Measurements from ENCODE around the gene IL17C.

DNA sequence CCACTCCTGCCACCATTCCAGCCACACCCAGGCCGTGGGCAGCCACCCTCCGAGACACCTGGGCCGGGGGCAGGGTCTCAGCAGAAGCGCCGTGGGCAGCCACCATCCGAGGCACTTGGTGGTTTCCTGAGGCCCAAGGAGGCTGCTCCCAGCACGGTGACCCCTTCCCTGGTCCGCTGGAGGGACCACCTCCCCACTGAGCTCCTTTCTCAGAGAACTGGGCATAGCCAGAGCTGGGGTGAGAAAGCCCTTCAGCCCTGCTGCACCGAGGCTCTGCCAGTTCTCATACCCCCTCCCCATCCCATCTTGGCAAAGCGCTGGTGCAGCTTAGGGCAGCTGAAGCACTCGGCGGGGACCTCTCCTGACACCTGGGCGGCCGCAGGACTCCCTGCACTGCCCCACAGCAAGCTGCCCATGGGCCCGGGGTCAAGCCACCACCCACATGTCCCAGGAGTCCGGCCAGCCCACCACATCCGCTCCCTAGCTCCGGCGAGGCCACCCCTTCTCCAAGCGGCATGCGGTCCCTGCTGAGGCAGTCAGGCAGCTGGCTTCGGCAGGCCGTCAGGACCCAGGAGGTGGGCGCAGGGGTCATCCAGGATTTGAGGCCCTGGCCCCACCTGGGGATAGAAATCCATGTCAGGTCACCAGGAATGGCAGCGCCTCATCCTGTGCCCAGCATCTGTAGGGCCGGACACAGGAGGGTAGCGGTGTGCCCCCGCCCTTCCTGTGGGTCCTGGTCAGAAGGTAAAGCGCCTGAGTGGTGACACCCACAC is 13.8 kb downstream of the IL17C start:
- TF ChIP-seq POLR2A (IDR thresholded peaks at IDR 0.05) (no peak), EP300 (IDR thresholded peaks at IDR 0.05) (no peak)
- TF ChIP-seq, protein P1, sequence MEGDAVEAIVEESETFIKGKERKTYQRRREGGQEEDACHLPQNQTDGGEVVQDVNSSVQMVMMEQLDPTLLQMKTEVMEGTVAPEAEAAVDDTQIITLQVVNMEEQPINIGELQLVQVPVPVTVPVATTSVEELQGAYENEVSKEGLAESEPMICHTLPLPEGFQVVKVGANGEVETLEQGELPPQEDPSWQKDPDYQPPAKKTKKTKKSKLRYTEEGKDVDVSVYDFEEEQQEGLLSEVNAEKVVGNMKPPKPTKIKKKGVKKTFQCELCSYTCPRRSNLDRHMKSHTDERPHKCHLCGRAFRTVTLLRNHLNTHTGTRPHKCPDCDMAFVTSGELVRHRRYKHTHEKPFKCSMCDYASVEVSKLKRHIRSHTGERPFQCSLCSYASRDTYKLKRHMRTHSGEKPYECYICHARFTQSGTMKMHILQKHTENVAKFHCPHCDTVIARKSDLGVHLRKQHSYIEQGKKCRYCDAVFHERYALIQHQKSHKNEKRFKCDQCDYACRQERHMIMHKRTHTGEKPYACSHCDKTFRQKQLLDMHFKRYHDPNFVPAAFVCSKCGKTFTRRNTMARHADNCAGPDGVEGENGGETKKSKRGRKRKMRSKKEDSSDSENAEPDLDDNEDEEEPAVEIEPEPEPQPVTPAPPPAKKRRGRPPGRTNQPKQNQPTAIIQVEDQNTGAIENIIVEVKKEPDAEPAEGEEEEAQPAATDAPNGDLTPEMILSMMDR (IDR thresholded peaks at IDR 0.05), result no peak
